Measurements from ENCODE around the gene DHRS12.

The DHRS12 gene

GRCh38 chr13:51761643-51762350 lies 42.2 kb downstream of the DHRS12 start:
- DNase-seq (ENCODE audit: low read depth, low spot score): no peak

GRCh38 chr13:51760592-51760991 lies 43.4 kb downstream of the DHRS12 start:
- no peak for DNase-seq (ENCODE audit: low read depth, low spot score)

- no peak for DNase-seq (ENCODE audit: low read depth, low spot score)
Measured at GRCh38 chr13:51759240-51759639, 44.7 kb downstream of the DHRS12 start.

- no peak for DNase-seq (ENCODE audit: low read depth, low spot score)
Measured at GRCh38 chr13:51758691-51759090, 45.3 kb downstream of the DHRS12 start.

- no peak for DNase-seq (ENCODE audit: low read depth, low spot score)
Measured at GRCh38 chr13:51756651-51757050, 47.3 kb downstream of the DHRS12 start.

GRCh38 chr13:51747438-51748434 lies 56.2 kb downstream of the DHRS12 start:
- DNase-seq (ENCODE audit: low read depth, low spot score): no peak

- DNase-seq (ENCODE audit: low read depth, low spot score): no peak
Measured at GRCh38 chr13:51746802-51747201, 57.2 kb downstream of the DHRS12 start.

GRCh38 chr13:51745243-51745642 lies 58.7 kb downstream of the DHRS12 start:
- DNase-seq (ENCODE audit: low read depth, low spot score): no peak

- DNase-seq (ENCODE audit: low read depth, low spot score): no peak
Measured at GRCh38 chr13:51742611-51743010, 61.4 kb downstream of the DHRS12 start.

- DNase-seq (ENCODE audit: low read depth, low spot score): no peak
Measured at GRCh38 chr13:51742031-51742430, 61.9 kb downstream of the DHRS12 start.

GRCh38 chr13:51740698-51741097 lies 63.3 kb downstream of the DHRS12 start:
- DNase-seq (ENCODE audit: low read depth, low spot score): no peak

GRCh38 chr13:51739027-51739764 lies 64.8 kb downstream of the DHRS12 start:
- DNase-seq (ENCODE audit: low read depth, low spot score): no peak

- DNase-seq (ENCODE audit: low read depth, low spot score): no peak
Measured at GRCh38 chr13:51738226-51738905, 65.6 kb downstream of the DHRS12 start.

- DNase-seq (ENCODE audit: low read depth, low spot score): no peak
Measured at GRCh38 chr13:51737609-51738008, 66.4 kb downstream of the DHRS12 start.

GRCh38 chr13:51734786-51735185 lies 69.2 kb downstream of the DHRS12 start:
- DNase-seq (ENCODE audit: low read depth, low spot score): no peak

GRCh38 chr13:51733374-51734298 lies 70.3 kb downstream of the DHRS12 start:
- no peak for DNase-seq (ENCODE audit: low read depth, low spot score)

GRCh38 chr13:51731759-51732158 lies 72.2 kb downstream of the DHRS12 start:
- DNase-seq (ENCODE audit: low read depth, low spot score): no peak

- DNase-seq (ENCODE audit: low read depth, low spot score): no peak
Measured at GRCh38 chr13:51730927-51731326, 73.0 kb downstream of the DHRS12 start.

- DNase-seq (ENCODE audit: low read depth, low spot score): peak; percentile 57
Measured at GRCh38 chr13:51729866-51730553, 74.0 kb downstream of the DHRS12 start.

- no peak for DNase-seq (ENCODE audit: low read depth, low spot score)
Measured at GRCh38 chr13:51728972-51729371, 75.0 kb downstream of the DHRS12 start.

Measured in smooth muscle cell of the brain vasculature (primary cell).